GM18858 (cell line): ENCODE data around the gene LINC01488.

Experiments
- ATAC-seq: cut with Tn5 transposase; IDR thresholded peaks from one replicate; pipeline ENCODE4 v1.9.1; 2021; ENCODE audit not compliant: unreplicated experiment

The LINC01488 gene

DNA sequence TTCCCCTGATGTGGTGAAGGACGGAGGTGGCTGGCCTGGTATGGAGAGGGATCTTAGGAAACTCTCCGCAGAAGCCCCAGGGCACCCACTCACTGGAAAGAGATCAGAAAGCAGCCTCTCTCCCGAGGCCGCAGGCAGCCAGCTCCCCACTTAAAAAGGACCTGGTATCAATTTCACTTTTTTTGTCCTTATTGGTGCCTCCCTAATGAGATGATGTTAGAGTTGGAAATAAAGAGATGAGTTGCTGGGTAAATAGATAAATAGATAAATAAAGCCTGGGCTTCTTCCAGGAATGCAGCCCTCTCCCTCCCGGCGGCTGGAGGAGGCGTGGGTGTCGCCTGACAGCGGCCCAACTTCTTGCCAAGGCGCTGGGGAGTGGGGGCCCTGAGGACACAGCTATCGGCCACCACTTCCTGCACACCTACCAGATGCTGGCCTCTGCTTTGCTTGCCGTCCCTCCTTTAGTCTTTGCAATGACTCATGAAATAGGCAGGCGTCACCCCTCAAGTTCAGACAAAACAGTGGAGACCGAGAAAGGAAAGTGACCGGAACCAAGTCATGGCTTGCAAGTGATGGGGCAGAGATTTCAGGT is 42.9 kb downstream of the LINC01488 start:
- no peak for ATAC-seq

DNA sequence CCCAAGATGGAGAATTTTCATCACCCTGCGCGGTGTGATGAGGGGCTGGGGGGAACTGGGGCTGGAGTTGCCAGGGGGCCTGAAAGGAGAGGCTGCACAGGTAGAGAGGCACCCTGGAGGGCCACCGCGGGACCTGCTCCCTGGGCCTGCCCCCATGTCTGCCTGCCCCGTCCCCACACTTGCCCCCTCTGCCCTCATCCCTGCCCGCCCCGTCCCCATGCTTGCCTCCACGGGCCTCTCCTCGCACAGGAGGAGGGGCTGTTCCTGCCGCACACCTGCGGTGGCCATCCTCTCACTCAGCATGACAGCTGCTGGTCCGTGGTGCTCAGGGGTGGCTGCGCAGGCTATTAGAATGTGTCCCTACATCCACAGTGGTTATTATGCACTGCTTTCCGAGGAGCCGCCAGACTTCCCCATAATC is 43.5 kb downstream of the LINC01488 start:
- no peak for ATAC-seq

DNA sequence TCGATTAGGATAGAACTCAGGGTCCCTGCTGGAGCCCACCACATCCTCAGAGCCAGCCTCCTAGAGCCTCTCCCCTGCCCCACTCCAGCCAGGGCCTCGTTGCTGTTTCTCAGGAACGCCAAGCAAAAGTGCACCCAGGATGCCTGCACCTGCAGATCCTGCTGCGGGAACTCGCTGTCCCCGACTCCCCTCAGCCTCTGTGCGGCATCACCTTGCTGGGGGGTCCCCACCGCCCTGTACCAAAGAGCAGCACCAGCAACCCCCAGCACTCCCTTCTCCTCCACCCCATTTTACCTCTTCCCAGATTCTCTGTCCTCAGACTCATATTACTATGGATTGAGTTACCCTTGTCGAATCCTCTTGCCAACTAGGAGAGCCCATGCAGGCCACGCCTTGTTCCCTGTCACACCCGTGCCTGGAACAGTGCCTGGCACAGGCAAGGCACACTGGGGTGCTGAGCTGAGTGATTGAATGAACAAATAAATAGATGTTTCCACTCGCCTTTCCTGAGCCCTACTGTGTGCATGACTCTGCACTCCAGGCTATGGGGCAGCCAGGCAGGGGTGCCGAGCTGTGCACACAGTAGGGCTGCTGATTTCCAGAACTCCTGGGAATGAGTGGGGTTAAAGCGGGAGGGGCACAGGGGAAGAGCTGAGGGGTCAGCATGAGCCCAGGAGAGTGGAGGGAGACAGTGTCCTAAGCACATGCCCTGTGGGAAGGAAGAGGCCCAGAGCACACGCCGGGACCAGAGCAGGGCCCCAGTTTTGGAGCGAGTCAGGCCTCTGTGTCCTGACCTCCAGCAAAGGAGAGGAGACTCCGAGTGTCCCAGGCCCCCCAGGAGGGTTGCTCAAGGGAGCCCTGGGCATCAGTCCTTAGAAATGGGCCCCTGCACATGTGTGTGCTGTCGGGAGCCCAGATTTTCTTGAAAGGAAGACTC is 44.3 kb downstream of the LINC01488 start:
- no peak for ATAC-seq

DNA sequence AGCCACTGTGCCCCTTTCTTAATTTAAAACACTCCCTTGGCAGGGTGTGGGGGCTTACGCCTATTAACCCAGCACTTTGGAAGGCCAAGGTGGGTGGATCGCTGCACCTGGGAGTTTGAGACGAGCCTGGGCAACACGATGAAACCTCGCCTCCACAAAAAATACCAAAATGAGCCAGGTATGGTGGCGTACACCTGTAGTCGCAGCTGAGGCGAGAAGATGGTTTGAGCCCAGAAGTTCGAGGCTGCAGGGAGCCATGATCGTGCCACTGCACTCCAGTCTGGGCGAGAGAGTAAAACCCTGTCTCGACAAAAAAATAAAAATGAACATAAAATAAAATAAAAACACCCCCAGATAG is 45.0 kb downstream of the LINC01488 start:
- ATAC-seq, result no peak

DNA sequence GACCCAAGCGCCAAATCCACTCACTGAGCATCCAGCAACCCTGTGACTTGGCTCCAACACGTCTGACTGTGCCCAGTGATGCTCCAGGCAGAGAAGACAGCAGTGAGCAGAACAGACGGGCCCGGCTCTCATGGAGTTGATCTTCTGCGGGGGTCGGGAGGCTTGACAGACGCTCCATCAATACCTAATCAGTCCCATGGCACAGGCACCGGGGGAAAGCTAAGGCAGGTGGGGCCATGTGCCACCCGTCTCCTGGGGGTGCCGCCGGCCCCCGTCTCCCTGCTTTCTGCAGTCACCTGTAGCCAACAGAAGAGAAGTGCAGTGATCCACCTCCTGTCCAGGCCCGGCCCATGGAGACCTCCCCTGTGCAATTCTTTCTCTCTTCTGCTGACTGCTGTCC is 47.5 kb downstream of the LINC01488 start:
- no peak for ATAC-seq

DNA sequence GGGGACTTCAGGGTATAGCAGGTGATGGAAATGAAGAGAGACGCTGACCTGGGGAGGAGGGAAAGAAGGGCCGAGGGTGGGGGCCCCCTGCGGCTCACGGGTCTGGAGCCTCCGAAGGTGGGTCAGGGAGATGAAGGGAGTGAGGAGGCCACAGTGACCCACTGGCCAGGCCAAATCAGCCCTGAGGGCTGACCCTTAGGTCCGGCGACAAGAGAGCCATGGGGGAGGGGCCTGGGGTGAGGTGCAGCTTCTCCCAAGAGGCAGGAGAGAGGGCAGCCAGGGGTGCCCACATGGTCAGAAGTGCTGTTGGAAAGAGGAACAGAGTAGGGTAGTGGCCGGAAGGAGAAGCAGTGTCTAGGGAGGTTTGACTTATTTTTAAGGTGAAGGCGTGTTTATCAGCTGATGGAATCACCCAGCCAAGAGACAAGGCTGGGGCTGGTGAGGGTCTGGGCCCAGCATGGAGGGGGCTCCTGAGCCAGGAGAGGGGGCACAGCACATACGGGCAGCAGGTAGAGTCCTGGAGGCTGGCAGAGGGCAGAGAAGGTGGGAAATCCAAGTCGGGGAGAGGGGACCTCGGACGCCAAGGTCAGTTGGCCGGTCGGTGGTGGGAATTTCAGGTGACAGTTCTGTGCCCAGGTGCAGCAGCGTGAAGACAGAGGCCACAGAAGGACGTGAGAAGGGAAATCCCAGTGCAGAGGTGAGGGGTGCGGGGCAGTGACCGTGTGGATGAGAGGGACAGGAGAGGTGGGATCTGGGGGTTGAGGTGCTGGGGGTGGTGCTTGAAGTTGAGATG is 49.0 kb downstream of the LINC01488 start:
- ATAC-seq, result no peak

DNA sequence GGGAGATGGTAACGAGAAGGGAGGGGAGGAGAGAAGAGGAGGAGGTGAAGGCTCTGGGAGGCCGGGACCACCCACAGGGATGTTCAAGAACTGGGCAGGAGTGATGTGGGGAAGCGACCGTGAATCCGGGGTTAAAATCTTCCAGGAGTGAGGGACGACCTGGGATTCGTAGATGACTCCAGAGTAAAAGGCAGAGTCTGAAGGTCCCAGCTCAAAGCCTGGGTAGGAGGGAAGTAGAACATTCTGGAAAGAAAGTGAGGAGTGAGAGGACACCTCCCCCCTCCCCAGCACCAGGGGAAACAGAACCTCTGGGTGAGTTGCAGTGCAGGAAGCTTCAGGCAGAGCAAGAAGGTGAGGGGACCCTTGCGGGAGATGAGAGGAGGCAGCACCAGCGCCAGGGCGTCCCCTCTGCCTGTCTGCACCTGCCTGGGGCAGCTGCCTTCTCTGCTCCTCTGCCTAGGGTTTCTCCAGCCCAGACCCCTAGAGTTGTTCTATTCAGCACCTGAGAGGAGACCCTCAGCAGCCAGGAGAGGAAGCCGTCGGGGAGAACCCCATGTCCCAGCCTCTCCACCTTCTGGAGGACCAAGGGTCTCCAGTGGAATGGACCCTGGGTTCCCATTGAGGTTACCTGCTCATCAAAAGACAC is 49.7 kb downstream of the LINC01488 start:
- no peak for ATAC-seq

DNA sequence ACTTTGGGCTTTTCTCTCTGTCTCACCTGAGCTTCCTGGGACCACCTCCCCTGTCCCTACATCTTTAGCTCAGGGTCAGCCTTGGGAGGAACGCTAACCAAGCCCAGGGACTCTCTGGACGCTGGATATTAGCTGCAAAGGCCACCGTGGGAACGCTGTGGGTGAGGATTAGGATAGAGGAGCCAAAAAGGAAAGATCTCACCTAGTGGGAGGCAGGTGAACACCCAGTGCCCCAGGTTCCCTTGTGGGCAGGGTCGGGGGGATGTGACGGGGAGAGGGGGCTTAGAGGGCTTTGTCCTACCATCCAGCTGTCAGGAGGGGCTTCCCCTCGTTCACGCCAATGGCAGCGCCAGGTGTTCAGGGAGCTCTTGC is 50.2 kb downstream of the LINC01488 start:
- ATAC-seq, result no peak

DNA sequence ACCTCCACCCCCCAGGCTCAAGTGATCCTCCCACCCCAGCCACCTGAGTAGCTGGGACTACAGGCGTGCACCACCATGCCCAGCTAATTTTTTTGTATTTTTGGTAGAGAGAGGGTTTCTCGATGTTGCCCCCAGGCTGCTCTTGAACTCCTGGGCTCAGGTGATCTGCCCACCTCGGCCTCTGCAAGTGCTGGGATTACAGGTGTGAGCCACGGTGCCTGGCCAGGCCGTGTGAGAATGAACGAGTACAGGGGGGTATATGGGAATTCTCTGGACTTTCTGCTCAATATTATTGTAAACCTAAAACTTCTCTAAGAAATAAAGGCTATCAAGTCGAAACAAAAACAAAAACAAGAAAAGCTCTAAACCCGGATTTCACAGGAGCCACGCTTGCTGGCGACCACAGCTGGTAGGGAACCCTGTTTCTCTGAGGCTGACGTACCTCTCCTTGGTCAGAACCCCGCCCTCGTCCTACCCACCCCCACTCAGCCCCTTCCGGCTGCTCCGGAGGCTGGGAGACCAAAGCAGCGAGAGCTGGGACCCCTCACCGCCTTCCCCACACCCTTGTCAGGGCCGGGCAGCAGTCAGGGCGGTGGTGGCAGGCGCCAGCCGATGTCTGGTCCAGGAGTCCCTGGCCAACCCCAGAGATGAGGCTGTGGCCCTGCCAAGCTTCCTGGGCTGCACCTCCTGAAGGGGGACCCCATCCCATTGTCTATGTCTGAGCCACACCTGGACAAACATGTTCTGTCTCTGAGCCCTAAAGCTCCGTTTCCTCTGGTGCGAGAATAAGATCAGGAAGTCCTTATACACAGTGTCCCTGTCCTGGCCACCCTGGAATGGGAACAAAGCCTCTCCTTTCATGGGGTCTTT is 52.1 kb downstream of the LINC01488 start:
- no peak for ATAC-seq

DNA sequence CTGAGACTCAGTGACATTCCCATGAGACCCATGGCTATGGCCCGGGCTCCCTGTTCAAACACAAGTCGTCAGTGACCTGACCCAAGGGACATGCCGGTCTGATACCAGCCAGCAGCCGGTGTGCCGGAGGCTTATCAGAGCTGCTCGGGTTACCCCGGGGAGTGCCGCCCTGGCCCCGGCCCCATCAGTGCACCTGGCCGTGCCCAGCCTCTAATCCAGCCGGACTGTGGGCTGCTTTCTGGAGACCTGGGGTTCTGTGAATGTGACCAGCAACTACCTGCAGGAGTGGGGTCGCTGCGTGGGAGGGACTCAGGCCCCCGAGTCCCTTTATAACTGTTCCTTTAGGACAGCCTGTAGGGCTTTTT is 52.7 kb downstream of the LINC01488 start:
- no peak for ATAC-seq

DNA sequence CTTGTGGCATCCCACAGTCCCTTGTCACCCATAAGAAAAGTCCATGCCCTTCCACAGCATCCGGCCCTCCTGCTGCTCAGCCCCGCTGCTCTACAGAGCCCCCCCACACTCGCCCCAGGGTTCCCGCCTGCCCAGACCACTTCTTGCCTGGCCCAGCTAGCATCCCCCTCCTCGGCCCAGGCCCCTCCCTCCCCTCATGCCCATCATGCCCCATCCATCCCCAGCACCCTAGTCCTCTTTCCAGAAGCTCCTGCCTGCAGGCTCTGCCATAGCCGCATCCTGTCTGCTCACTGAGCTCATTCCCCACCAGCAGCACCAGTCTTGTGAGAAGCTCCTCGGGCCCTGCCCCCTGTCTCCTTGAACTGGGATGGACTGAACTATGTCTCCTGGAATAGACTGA is 54.4 kb downstream of the LINC01488 start:
- ATAC-seq, result no peak

DNA sequence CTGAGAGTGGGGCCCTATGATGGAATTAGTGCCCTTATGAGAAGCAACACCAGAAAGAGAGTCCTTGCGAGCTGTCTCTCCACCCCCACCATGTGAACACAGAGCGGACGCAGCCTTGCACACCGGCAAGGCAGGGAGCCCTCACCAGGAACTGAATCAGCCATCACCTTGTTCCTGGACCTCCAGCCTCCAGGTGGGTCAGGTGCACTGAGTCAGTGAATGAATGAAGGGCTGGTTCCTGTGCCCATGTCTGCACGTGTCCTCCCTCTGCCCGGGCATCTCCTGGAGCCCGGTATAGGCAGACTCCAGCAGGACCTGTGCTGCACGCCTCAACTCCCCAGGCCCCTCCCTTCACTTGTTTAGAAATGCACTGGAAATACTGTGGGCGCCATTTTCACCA is 54.9 kb downstream of the LINC01488 start:
- ATAC-seq, result no peak

DNA sequence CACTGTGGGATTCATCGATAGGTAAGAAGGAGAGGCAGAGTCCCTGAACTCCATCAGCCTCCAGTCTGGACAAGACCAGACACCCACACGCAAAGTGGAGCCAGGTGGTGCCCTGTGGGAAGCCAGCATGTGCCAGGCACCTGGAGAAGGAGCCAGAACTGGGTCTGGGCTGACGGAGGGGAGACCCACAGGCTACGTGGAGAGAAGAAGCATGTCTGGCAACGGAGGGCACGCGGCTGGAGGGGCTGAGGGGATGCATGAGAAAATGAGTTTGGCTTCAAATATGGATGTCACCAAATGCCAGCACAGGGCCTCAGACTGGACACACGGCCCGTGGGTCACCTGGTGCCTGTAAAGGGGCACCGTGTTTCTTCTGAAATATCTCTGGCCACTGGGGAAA is 55.7 kb downstream of the LINC01488 start:
- no peak for ATAC-seq

DNA sequence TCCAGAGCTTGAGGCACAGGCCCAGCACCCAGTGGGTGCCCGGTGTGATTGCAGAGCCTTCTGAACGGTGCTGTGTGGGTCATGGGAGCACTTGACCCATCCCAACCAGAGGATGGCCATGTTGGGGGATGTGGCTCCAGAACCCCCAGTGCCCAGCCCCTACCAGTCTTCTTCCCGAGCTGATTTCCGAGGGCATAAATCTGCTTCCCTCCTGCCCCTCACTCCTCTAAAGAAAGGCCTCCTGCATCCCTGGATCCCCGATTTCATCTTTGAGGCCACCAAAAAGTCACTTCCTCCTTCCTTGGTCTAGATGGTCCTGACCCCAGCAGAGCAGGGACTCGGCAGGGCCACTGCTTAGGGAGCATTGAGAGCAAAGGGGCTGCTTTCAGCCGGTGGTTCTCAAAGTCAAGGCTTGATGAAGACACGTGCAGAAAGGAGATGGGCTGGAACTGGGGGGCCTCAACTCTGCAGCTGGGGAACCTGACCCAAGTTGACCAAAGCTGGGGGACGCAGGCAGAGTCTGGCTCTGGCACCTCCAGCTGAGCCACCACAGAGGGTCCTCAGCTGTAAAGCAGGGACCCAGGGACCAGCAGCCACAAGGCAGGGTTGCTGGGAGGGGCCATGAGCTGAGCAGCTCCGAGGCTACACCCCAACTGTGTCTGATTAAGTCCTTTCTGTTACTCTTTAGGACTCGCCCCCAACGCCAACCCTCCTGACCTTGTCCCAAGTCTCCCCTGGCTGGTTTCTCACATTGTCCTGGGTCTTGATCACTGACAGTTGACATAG is 56.6 kb downstream of the LINC01488 start:
- no peak for ATAC-seq

DNA sequence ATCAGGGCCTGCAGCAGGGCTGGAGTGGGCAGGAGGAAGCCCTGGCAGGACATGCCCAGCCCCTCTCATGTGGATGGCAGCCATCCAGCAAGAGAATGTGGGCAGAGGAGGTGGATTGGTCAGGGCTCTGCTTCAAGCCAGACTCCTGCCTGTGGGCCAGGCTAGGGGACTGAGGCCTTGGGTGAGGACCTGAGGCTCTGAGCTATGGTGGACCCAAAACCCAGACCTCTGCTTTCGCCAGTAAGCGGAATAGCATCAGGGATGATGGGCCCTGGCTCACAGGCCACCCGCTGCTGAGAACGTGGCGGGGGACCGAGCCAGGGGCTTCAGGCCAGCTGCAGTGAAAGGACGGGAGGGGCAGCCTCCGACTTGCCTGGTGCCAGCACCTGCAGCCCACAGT is 57.4 kb downstream of the LINC01488 start:
- no peak for ATAC-seq

DNA sequence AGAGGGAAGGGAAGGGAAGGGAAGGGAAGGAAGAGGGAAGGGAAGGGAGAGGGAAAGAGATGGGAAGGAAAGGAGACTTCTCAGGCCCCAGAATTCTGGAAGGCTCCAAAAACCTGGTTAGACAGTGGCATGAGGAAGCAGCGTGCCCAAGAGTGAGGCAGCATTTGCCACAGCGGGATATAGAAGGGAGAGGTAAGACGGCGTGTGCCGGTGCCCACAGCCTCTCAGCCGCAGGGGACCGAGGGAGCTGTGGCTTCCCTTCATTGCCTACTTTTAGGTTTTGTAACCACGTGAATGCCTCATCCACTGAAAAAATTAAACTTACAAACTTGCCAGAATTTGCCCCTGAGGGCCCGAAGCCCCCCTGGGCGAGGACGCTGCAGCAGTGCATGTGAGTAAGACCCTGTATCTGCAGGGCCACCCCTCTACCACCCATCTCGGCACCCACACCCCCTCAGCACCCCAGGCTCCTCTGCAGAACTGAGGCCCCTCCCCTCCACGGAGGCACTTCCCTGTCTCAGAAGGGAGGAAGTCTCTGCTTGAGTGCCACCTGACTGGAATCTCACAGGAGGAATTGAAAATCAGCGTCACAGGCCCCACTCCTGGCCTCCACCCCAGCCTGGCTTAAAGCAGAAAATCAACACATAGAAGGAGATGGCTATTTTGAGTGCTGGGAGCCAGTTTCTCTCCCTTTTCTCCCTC is 58.1 kb downstream of the LINC01488 start:
- no peak for ATAC-seq

DNA sequence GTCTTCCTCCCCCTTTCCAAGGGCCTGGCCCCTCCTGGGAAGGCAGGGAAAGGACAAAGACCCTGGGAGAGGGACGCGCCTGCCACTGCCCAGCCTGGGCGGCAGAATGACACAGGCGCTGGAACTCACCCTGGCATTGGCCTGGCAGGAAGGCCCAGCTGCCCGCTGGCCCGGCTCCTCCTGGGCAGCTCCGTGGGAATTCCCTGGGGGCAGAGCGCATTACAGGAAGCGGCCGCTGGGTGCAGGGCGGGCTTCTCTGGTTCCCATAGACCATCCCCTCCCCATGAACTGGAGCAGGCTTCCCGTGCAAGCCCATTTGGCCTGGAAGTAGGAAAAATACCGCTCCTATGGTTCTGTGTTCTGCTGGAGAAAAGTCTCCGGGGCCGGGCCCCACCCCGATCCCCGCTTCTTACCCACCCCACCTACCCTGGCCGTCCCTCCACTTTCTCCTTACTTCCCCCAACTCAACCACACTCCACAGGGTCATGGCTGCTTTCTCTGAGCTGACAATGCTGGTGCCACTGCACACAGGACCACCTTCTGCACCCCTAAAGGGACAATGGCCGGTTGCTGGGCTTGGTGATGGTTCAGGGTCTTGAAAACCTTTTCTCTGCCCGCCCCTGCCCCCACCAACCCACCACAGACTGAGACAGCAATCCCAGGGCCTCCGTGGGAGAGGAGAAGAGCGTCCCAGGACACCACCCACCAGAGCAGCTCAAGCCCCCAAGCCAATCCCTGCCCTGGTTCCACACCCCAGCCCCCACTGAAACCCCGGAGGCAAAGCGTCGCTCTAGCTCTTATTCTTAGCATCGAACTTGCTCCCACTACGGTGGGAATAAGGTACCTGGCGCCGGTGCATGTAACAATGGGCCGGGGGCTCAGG is 58.9 kb downstream of the LINC01488 start:
- ATAC-seq, result no peak

DNA sequence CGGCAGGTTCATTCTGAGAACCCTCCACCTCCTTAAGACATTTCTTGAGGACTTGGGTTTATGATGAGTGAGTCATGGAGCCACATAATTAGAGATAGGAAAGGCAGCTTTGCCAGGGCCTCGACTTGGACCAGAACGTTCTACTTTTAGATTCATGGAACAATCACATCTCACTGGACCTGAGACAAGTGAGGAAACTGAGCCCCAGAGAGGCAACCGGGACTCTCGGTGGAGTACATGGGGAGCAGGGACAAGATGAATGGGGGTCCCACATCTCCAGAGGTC is 59.5 kb downstream of the LINC01488 start:
- no peak for ATAC-seq
